HEK293 (cell line): Measurements from ENCODE around the gene SH3GL2.

Experiments used
- CTCF ChIA-PET: fragments of 350-600 bp; formaldehyde crosslinking; extraction: SDS; loops from one replicate; lab custom pipeline; 2021; ENCODE audit warnings: antibody characterized with exemption; lab: Yijun Ruan, JAX
- POLR2A ChIA-PET: fragments of 300-600 bp; formaldehyde crosslinking; extraction: SDS; loops from one replicate; lab custom pipeline; 2020; ENCODE audit warnings: antibody characterized with exemption, inconsistent platforms; lab: Yijun Ruan, JAX
- H3K27ac ChIP-seq: fragments of 200-500 bp; sonication (Bioruptor generic); 2 replicates; pipeline ENCODE4 v1.5.1; 2014; ENCODE audit warnings: low read depth, low read length, control low read depth, inconsistent platforms; ENCODE audit errors: extremely low read depth
- H3K36me3 ChIP-seq, 2 experiments: fragments of 200-500 bp in 1 of 2; sonication (Bioruptor generic) in 1 of 2; 1 replicate in 1 of 2; 2 replicates in 1 of 2; pipeline ENCODE4 v1.5.1; 2014 to 2017; ENCODE audit warnings: inconsistent platforms in 2 of 2, low read length in 2 of 2; ENCODE audit not compliant: control insufficient read depth in 2 of 2, insufficient read depth in 1 of 2
- H3K4me1 ChIP-seq: fragments of 200-500 bp; sonication (Bioruptor generic); 2 replicates; pipeline ENCODE4 v1.5.1; 2014; ENCODE audit warnings: mild to moderate bottlenecking, low read length, inconsistent platforms; ENCODE audit not compliant: control insufficient read depth, insufficient read depth
- H3K4me3 ChIP-seq: 2 replicates; pipeline ENCODE4 v1.5.1; 2011; ENCODE audit warnings: low read depth, mild to moderate bottlenecking, control low read depth, low read length, moderate library complexity
- H3K9me3 ChIP-seq: fragments of 200-500 bp; sonication (Bioruptor generic); 2 replicates; pipeline ENCODE4 v1.5.1; 2014; ENCODE audit warnings: low read depth, low read length, inconsistent platforms; ENCODE audit not compliant: control insufficient read depth, insufficient read depth
- BCL6B ChIP-seq: fragments of 450-650 bp; formaldehyde crosslinking; IDR thresholded peaks from 2 replicates; pipeline ENCODE4 v1.5.1; 2017; ENCODE audit warnings: missing biosample characterization, missing genetic modification characterization
- GFI1B ChIP-seq: fragments of 450-650 bp; formaldehyde crosslinking; IDR thresholded peaks from 2 replicates; pipeline ENCODE4 v1.5.1; 2016; ENCODE audit warnings: missing biosample characterization, missing genetic modification characterization
- ZBTB11 ChIP-seq: fragments of 450-650 bp; formaldehyde crosslinking; conservative IDR thresholded peaks from 2 replicates; pipeline ENCODE4 v1.5.1; 2016; ENCODE audit warnings: low read depth, missing biosample characterization, missing genetic modification characterization
- ZBTB26 ChIP-seq: fragments of 450-650 bp; formaldehyde crosslinking; optimal IDR thresholded peaks from 2 replicates; pipeline ENCODE3; 2016; ENCODE audit warnings: missing biosample characterization, mild to moderate bottlenecking, missing genetic modification characterization
- ZNF10 ChIP-seq: fragments of 450-650 bp; formaldehyde crosslinking; IDR thresholded peaks from 2 replicates; pipeline ENCODE4 v1.5.1; 2017; ENCODE audit warnings: missing biosample characterization, missing genetic modification characterization
- ZNF114 ChIP-seq: fragments of 450-650 bp; formaldehyde crosslinking; IDR thresholded peaks from 2 replicates; pipeline ENCODE4 v1.5.0; 2017; ENCODE audit warnings: missing biosample characterization, missing genetic modification characterization
- ZNF121 ChIP-seq: fragments of 450-650 bp; formaldehyde crosslinking; IDR thresholded peaks from 2 replicates; pipeline ENCODE4 v1.5.1; 2016; ENCODE audit warnings: missing biosample characterization, missing genetic modification characterization
- ZNF221 ChIP-seq: fragments of 450-650 bp; formaldehyde crosslinking; IDR thresholded peaks from 2 replicates; pipeline ENCODE4 v1.5.1; 2017; ENCODE audit warnings: missing biosample characterization, missing genetic modification characterization, borderline replicate concordance
- ZNF239 ChIP-seq: fragments of 450-650 bp; formaldehyde crosslinking; IDR thresholded peaks from 2 replicates; pipeline ENCODE4 v1.5.1; 2016; ENCODE audit warnings: missing biosample characterization, missing genetic modification characterization
- ZNF324 ChIP-seq: fragments of 450-650 bp; formaldehyde crosslinking; IDR thresholded peaks from 2 replicates; pipeline ENCODE4 v1.5.1; 2016; ENCODE audit warnings: missing biosample characterization, missing genetic modification characterization
- ZNF449 ChIP-seq: fragments of 450-650 bp; formaldehyde crosslinking; IDR thresholded peaks from 2 replicates; pipeline ENCODE4 v1.5.1; 2017; ENCODE audit warnings: missing biosample characterization, mild to moderate bottlenecking, missing genetic modification characterization, moderate library complexity
- ZNF623 ChIP-seq: fragments of 450-650 bp; formaldehyde crosslinking; IDR thresholded peaks from 2 replicates; pipeline ENCODE4 v1.5.1; 2016; ENCODE audit warnings: missing biosample characterization, missing genetic modification characterization
- ZNF626 ChIP-seq: fragments of 450-650 bp; sonication (Bioruptor Pico); formaldehyde crosslinking; IDR thresholded peaks from 2 replicates; pipeline ENCODE4 v1.5.1; 2018; ENCODE audit warnings: missing biosample characterization, missing genetic modification characterization, inconsistent platforms

Gene SH3GL2

GRCh38 chr9:17594961-17595360, 16.1 kb downstream of the SH3GL2 start:
- Histone ChIP-seq H3K36me3 (no peaks in the 10 kb centered on the region), H3K4me1 (no peaks in the 10 kb centered on the region), H3K4me3 (no peak overlapping the region), H3K9me3 (no peaks in the 10 kb centered on the region), H3K27ac (no peak overlapping the region)
- TF ChIP-seq ZBTB26 (tag by site-specific recombination): no peak
- CTCF ChIA-PET: interaction anchor here (0.5 kb wide), 1 partner anchor 517 kb away, joined by 3 read pairs; no protein-coding TSS in a partner anchor
- POLR2A ChIA-PET: no interaction called here

GRCh38 chr9:17597977-17598376, 19.1 kb downstream of the SH3GL2 start:
- no peaks in the 10 kb centered on the region for H3K9me3 ChIP-seq
- no peak overlapping the region for H3K27ac ChIP-seq
- no peaks in the 10 kb centered on the region for H3K4me1 ChIP-seq
- ChIA-PET CTCF (no interaction called here), POLR2A (no interaction called here)
- no peaks in the 10 kb centered on the region for H3K36me3 ChIP-seq
- TF ChIP-seq ZNF121 (tag by site-specific recombination): no peak
- H3K4me3 ChIP-seq: no peak overlapping the region

- POLR2A ChIA-PET: interaction anchor here (1.0 kb wide), 1 partner anchor 19 kb away, joined by 3 read pairs; no protein-coding TSS in a partner anchor
- CTCF ChIA-PET: interaction anchor here (0.6 to 1.2 kb wide), 3 partner anchors 11 to 99 kb away, joined by 3 to 5 read pairs (median 4); no protein-coding TSS in a partner anchor
- Histone ChIP-seq H3K27ac (no peak overlapping the region), H3K4me1 (no peaks in the 10 kb centered on the region), H3K4me3 (no peak overlapping the region), H3K9me3 (no peaks in the 10 kb centered on the region), H3K36me3 (no peaks in the 10 kb centered on the region)
- TF ChIP-seq ZNF221 (tag by site-specific recombination) (no peak), ZNF10 (0 out of 2 replicates have a peak, but pooled peaks have one; percentile 34), ZNF239 (tag by site-specific recombination) (no peak), ZNF626 (tag by site-specific recombination) (no peak), BCL6B (tag by site-specific recombination) (peak; percentile 94), ZBTB11 (tag by site-specific recombination) (no peak)
These were observed 22.2 kb downstream of the SH3GL2 start for GRCh38 chr9:17600962-17601593.

GRCh38 chr9:17604556-17604955, 25.7 kb downstream of the SH3GL2 start:
- Histone ChIP-seq H3K4me1 (no peaks in the 10 kb centered on the region), H3K36me3 (no peaks in the 10 kb centered on the region), H3K9me3 (no peaks in the 10 kb centered on the region), H3K4me3 (no peak overlapping the region), H3K27ac (no peak overlapping the region)
- TF ChIP-seq ZNF324 (tag by site-specific recombination): no peak
- no peak for TF ChIP-seq ZNF623 (tag by site-specific recombination)
- no peak for TF ChIP-seq ZNF449 (tag by site-specific recombination)
- TF ChIP-seq ZNF114 (tag by site-specific recombination): no peak
- TF ChIP-seq GFI1B (tag by site-specific recombination): no peak
- ChIA-PET CTCF (interaction anchor here (0.7 to 1.2 kb wide), 2 partner anchors 33 to 609 kb away, joined by 4 read pairs; no protein-coding TSS in a partner anchor), POLR2A (interaction anchor here (0.7 kb wide), 1 partner anchor 1625 kb away, joined by 3 read pairs; no protein-coding TSS in a partner anchor)
